Lower lobe of right lung (tissue), 2 donors: ENCODE data around the gene SSB. TPM values are rescaled to one million over a fixed set of nuclear protein-coding genes. Genes with fewer than 3 reads are reported as not detected.

Experiments used
- ATAC-seq, 2 donors: fragments of 200-7000 bp; cut with Tn5 transposase; one replicate each; pipeline ENCODE4 v1.9.1; 2020 to 2022; ENCODE audit warnings: mild to moderate bottlenecking in 2 of 2, moderate library complexity in 2 of 2
- DNase-seq: peaks from one replicate; pipeline ENCODE4 v3.0.0-alpha.2; 2020
- H3K27ac ChIP-seq: fragments of 200-600 bp; one replicate; pipeline ENCODE4 v1.8.0; 2022
- H3K27me3 ChIP-seq: fragments of 200-600 bp; one replicate; pipeline ENCODE4 v1.8.0; 2022; ENCODE audit warnings: low read depth
- H3K36me3 ChIP-seq: fragments of 200-600 bp; one replicate; pipeline ENCODE4 v1.8.0; 2022; ENCODE audit warnings: mild to moderate bottlenecking
- H3K4me1 ChIP-seq: fragments of 200-600 bp; one replicate; pipeline ENCODE4 v1.8.0; 2022
- H3K4me3 ChIP-seq: fragments of 200-600 bp; one replicate; pipeline ENCODE4 v1.8.0; 2022; ENCODE audit warnings: mild to moderate bottlenecking
- H3K9me3 ChIP-seq: fragments of 200-600 bp; one replicate; pipeline ENCODE4 v1.8.0; 2022
- intact Hi-C: fragments of 100-400 bp; cut with DNase I; formaldehyde crosslinking; loops from one replicate; pipeline ENCODE4 v1.11.0; 2022
- long read RNA-seq: library from polyadenylated mRNA; unstranded; transcript quantifications from one replicate; pipeline ENCODE4 v2.0.0, GENCODE V29; 2021
- total RNA-seq: library from RNA; stranded (reverse); fragmentation: NEBNext Ultra II Directional; extraction: Animal tissue kit (Norgen Biotek cat#: 25700); gene quantifications from one replicate; pipeline ENCODE4 v1.2.1, GENCODE V29; 2021
- TF ChIP-seq, protein P1 (sequence below): fragments of 200-600 bp; IDR thresholded peaks from one replicate; pipeline ENCODE4 v1.8.0; 2022; ENCODE audit warnings: antibody characterized with exemption, mild to moderate bottlenecking
- donor health status: DM: no; HTN: yes; CAD: no; lungs with severe emphysema.

The SSB gene
- 76.3 TPM for total RNA-seq
- long read RNA-seq, transcript SSB-201 (12 exons, 1,709 nt), result major isoform, 64 of 98 reads
- long read RNA-seq, partial matches to known transcripts, result 32 of 98 reads
- long read RNA-seq, other reads (novel, unspliced or antisense), result 1 of 98 reads

DNA sequence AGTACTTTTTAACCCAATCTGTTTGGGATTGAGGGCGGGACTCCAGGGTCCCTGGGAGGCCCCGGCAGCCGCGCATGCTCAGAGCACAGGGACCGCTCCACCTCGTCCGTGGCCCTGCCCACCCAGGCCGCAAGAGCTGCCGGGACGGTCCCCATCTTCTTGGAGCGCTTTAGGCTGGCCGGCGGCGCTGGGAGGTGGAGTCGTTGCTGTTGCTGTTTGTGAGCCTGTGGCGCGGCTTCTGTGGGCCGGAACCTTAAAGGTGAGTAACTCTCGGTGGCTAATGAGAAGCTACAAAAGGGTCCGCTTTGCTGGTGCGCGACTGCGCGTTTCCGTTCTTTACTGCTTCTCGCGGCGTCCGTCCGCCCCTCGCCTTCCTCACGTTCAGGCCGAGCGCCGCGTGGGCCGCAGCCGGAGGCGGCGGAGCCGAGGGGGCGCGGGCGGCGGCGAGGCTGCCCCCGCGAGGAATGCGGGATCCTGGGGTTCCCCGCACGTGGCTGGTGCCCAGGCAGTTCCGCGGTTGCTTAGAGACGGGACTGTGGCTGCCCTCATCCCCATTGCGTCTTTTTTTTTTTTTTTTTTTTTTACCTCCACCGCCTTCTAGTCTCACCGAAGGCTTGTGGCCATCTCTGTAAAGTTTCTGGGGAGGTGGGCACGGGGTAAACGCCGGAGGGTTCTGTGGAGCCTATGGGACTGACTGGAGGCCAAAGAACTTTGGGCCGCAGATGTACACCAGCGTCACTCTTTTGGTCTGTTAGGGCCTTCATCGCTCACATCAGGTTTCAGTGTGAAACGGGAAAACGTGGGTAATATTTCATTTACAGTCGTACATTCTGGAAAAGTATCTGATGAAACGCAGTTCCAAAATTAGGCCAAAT is at the start of gene SSB:
Gene SSB (plus strand): TSS at position 154 of the 875 bp plus-strand sequence. CDS start 2,090 bp downstream, outside the sequence.
- ATAC-seq, result peak; percentile 99 to 100
- Histone ChIP-seq H3K27me3 (no peaks in the 10 kb centered on the region), H3K9me3 (no peaks in the 10 kb centered on the region), H3K4me1 (peaks cover 24% of the 10 kb centered on the region), H3K27ac (peak within 1 kb of the TSS; percentile 85), H3K4me3 (peak within 1 kb of the TSS; percentile 85), H3K36me3 (peaks cover 30% of the 10 kb centered on the region)
- peak; percentile 95 for DNase-seq
- intact Hi-C loops, result no loop called here
- TF ChIP-seq, protein P1, sequence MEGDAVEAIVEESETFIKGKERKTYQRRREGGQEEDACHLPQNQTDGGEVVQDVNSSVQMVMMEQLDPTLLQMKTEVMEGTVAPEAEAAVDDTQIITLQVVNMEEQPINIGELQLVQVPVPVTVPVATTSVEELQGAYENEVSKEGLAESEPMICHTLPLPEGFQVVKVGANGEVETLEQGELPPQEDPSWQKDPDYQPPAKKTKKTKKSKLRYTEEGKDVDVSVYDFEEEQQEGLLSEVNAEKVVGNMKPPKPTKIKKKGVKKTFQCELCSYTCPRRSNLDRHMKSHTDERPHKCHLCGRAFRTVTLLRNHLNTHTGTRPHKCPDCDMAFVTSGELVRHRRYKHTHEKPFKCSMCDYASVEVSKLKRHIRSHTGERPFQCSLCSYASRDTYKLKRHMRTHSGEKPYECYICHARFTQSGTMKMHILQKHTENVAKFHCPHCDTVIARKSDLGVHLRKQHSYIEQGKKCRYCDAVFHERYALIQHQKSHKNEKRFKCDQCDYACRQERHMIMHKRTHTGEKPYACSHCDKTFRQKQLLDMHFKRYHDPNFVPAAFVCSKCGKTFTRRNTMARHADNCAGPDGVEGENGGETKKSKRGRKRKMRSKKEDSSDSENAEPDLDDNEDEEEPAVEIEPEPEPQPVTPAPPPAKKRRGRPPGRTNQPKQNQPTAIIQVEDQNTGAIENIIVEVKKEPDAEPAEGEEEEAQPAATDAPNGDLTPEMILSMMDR, result no peak

DNA sequence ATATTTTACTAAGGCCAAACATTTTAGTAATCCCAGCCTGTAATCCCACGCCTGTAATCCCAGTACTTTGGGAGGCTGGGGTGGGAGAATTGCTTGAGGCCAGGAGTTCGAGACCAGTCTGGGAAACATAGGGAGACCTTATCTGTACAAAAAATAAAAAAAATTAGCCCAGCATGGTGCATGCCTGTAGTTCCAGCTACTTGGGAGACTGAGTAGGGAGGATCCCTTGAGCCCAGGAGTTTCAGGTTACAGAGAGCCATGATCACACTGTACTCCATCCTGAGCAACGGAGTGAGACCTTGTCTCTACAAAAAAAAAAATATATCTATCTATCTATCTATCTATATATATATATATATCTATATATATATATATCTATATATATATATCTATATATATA is 45.9 kb upstream of the SSB start:
- no peak for DNase-seq
- H3K9me3 ChIP-seq, result no peaks in the 10 kb centered on the region
- no peaks in the 10 kb centered on the region for H3K27me3 ChIP-seq
- H3K27ac ChIP-seq, result no peak overlapping the region
- intact Hi-C loops, result no loop called here
- no peaks in the 10 kb centered on the region for H3K36me3 ChIP-seq
- ATAC-seq, result no peak
- no peak overlapping the region for H3K4me3 ChIP-seq
- H3K4me1 ChIP-seq, result no peaks in the 10 kb centered on the region
- TF ChIP-seq, protein P1, result no peak

DNA sequence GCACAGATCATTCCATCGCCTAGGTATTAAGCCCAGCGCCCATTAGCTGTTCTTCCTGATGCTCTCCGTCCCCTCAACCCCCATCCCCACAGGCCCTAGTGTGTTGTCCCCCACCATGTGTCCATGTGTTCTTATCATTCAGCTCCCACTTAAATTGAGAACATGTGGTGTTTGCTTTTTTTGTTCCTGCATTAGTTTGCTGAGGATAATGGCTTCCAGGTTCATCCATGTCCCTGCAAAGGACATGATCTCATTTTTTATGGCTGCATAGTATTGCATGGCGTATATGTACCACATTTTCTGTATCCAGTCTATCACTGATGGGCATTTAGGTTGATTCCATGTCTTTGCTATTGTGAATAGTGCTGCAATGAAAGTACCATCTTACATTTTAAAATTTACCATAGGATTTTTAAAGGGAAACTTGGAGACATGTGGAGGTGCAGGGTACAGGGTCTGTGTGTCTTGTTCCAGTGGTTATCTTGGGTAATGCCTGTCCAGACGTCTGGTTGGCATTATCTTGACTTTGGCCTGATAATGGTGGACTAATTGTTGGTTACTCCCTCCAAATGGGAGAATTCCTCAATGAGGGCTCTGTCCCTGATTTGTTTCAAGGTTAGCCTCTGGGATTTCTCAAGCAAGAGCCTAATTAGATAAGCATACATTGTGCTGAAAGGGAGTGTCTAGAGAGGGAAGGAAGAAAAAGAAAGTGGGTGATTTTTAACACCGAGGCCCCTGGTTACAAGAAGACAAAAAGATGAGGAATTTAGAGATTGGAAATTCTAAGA is 43.4 kb upstream of the SSB start:
- no peaks in the 10 kb centered on the region for H3K9me3 ChIP-seq
- no peak overlapping the region for H3K27ac ChIP-seq
- no peak for ATAC-seq
- no peaks in the 10 kb centered on the region for H3K36me3 ChIP-seq
- no peaks in the 10 kb centered on the region for H3K27me3 ChIP-seq
- TF ChIP-seq, protein P1, result no peak
- no peak overlapping the region for H3K4me3 ChIP-seq
- no peak for DNase-seq
- H3K4me1 ChIP-seq, result no peaks in the 10 kb centered on the region
- intact Hi-C loops, result no loop called here

DNA sequence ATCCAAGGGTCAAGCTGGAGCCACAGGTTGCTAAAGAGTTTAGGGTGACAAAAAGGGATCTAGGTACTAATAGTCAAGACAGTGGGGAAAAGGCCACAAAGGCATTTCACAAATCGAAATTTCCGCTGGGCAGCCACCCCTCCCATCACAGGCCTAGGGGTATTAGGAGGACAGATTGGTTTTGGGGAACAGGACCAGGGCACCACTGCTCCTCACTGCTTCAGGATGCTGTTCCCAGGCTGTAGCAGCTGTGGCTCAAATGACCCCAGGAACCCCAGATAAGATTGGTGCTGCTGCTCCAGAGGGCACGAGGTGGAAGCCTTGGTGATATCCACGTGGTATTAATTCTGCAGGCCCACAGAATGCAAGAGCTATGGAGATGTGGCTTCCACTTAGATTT is 42.3 kb upstream of the SSB start:
- TF ChIP-seq, protein P1, result no peak
- no peak for ATAC-seq
- no peaks in the 10 kb centered on the region for H3K9me3 ChIP-seq
- intact Hi-C loops, result no loop called here
- H3K27ac ChIP-seq, result no peak overlapping the region
- H3K4me1 ChIP-seq, result no peaks in the 10 kb centered on the region
- no peaks in the 10 kb centered on the region for H3K36me3 ChIP-seq
- no peaks in the 10 kb centered on the region for H3K27me3 ChIP-seq
- H3K4me3 ChIP-seq, result no peak overlapping the region
- DNase-seq, result no peak

DNA sequence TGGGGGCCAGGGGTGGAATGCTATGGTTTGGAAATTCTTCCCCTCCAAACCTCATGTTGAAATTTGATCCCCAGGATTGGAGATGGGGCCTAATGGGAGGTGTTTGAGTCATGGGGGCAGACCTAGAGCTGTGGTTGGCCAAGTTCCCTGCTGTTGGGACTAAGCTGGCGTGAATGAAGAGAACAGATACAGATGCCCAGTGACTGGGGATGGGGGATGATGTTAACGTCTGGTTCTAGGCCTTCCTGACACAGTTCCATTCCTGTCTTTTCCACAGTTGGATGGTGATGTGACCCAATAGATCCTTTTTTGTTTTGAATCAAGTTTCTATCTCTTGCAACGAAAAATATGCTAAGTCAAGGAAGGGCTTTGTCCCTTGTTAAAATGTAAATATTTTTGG is 41.3 kb upstream of the SSB start:
- DNase-seq (no peak), ATAC-seq (no peak)
- intact Hi-C loops, result no loop called here
- Histone ChIP-seq H3K4me1 (no peaks in the 10 kb centered on the region), H3K27ac (no peak overlapping the region), H3K4me3 (no peak overlapping the region), H3K9me3 (no peaks in the 10 kb centered on the region), H3K36me3 (no peaks in the 10 kb centered on the region), H3K27me3 (no peaks in the 10 kb centered on the region)
- TF ChIP-seq, protein P1, result no peak
